SHP77 (cell line): ENCODE data around the gene STAG1.
"Not testable (repeated sequence)": the region's sequence is repeated elsewhere in the genome, so short reads cannot be mapped to it uniquely, and the experiment has no call there.

ENCODE experiments used
- DNase-seq, 2 experiments: peaks; one replicate each; lab custom pipeline; 2025; lab: John Stamatoyannopoulos, UW

The STAG1 gene

DNA sequence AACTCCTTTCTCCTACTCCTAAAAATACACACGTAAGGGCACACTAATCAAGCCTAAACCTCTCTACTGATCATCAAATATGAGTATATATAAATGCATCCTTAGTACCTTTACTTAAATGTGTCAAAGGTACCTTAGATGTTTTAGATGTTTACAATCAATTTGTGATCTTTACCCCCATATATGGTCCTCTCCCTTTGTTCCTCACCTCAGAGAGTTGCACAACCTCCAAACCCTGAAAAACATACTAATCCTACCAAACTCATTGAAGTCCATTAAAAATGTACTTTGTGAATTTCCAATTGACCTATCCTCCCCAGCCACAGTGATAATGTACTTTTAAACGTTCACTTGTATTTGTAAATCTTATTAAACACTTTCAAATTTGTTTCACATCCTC lies 249.1 kb downstream of the STAG1 start:
- no peak for DNase-seq

DNA sequence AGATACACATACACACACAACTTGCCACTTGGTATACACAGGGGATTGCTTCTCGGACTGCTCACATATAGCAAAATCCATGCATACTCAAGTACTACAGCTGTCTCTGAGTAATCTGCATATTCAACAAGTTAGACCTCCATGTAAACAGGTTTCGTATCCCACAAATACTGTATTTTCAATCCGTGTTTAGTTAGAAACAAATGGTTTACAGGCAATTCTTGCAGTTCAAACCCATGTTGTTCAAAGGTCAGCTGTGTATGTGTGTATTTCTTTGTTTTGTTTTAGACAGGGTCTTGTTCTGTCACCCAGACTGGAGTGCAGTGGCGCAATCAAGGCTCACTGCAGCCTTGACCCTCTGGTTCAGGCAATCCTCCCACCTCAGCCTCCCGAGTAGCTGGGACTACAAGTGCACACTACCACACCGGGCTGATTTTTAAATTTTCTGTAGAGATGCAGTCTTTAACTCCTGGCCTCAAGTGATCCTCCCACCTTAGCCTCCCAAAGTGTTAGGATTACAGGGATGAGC lies 253.2 kb downstream of the STAG1 start:
- no peak for DNase-seq

DNA sequence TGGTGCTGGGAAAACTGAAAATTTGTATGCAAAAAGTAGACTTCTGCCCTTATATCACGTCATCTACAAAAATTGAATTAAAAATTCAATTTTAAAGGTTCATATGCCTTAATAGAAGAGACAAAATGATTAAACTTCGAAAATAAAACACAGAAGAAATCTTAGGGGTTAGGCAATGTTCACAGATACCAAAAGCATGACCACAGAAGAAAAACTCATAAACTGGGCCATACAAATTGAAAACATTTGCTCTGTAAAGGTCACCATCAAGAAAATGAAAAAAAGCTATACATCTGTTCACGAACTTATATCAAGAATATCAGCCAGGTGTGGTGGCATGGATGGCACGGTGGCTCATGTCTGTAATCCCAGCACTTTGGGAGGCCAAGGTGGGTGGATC lies 257.0 kb downstream of the STAG1 start:
- DNase-seq: no peak

DNA sequence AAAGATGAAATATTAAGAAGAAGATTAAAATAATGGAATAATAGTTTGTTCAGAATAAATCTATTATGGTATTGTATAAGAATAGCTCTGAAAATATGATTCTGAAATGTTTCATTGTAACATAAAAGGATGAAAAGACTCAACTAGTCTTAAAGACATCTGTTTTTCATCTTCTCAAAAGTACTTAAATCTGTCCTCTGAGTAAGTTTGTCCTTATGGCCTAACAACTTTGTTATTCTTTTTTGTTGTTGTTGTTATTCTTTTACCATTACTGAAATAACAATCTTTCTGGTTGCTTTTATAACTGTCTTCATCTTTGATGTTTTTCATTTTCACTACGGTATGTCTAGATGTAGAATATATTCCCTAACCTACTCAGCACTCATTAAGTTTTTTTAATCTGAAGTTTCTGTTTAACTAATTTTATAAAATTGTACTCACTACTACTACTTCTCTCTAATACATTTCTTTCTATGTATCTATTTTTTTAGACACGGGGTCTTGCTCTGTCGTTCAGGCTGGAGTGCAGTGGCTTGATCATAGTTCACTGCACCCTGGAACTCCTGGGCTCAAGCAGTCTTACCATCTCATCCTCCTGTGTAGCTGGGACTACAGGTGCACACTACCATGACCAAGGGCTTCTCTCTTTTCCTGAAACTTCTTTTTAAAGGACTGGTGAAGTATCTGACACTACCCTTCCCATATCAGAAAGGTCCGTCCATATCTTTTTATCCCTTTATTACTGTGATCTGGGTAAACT lies 261.4 kb downstream of the STAG1 start:
- no peak for DNase-seq

DNA sequence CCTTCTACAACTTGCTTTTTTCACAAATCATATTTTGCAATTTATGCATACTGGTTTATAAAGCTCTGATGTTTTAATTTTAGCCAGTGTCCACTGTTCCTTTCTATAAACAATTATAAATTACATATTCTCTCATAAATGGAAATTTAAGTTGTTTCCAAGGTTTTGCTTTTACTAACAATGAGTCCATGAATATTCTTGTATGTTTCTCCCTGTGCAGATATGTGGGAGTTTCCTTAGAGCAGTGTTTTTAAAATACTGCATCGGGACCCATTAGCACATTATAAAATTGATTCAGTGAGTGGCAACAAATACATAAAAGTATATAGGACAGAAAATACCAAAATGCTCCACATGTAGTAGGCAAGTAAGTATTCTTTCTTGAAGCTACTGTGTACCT lies 266.4 kb downstream of the STAG1 start:
- no peak for DNase-seq

DNA sequence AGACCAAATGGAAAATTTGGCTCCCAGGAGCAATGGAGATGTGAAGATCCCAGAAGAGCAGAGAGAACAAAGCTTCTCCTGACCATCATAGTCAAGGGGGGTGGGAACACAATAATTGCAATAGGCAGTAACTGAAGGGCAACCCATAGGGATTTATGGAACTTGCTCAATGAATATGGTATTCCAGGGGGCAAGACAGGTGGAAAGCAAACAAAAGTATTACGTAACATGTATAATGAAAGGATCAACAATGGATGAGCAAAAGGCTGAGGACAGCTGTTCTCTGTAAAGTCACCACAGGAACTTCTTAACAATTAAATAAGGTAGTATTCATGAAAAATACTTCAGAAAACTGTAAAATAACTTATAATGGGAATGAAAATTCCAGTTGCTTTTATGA lies 275.9 kb downstream of the STAG1 start:
- no peak for DNase-seq

DNA sequence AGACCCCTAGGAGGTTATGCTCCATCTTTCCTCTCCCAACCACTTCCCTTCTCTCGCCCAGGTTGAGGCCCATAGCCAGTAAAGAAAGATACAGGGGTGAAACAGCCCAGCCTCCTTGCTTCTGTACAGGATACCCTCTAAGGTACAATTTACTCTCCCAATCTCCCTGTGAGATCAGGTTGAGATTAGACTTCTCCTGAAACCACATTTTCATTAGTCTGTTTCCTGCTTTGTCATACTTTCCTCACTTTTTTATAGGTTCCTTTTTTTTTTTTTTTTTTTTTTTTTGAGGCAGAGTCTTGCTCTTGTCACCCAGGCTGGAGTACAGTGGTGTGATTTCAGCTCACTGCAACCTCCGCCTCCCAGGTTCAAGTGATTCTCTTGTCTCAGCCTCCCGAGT lies 277.3 kb downstream of the STAG1 start:
- DNase-seq: not testable (repeated sequence)

DNA sequence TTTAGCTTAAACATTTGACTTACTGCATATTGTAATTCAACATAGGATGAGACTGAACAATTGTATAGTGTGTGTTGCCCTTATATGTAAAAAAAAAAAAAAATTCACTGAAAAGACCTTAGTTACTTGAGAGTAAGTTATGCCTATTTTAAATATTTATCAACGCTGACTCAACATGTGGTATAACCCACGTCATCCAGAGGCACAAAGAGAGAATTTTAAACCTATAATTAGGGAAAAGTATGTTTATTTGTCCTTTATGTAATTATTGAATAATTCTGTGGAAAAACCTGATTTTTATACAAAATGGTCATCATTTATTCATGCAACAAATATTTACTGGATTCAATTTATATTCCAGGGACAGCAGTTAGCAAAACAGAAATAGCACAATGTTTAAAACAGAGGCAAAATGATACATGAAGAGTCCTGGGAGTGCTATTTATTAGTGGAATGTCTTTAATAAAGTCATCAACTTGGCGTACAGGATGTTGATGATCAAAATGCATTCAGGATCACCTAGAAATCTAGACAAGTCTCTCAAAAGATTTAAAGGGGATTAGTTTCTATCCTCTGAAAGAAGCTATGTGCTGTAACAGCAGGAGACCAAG lies 278.4 kb downstream of the STAG1 start:
- DNase-seq: no peak

DNA sequence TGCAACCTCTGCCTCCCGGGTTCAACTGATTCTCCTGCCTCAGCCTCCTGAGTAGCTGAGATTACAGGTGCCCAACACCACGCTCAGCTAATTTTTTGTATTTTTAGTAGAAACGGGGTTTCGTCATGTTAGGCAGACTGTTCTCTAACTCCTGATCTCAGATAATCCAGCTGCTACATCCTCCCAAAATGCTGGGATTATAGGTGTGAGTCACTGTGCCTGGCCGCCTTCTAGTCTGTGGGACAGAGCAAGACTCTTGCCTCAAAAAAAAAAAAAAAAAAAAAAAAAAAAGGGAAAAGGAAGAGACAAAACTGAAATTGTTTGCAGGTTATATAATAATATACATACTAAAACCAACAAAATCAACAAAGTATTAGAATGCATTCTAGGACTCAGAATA lies 286.9 kb downstream of the STAG1 start:
- no peak for DNase-seq

DNA sequence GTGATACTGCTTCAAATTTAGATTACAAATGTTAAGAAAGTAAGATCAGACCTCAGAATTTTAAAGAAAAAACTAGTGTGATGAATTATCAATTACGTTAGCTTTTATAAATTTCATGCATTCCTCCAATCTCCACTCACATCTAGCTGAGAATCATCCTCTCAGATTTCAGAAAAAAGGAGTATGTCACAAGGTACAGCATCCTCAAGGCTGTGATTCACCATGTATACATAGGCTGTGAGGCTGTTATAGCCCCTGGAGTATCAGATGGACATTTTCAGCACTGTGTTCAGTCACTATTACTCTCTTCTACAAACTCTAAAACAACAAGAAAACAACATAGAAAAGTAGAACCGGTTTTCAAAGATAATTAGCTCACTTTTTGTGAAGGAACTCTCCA lies 287.7 kb downstream of the STAG1 start:
- no peak for DNase-seq

DNA sequence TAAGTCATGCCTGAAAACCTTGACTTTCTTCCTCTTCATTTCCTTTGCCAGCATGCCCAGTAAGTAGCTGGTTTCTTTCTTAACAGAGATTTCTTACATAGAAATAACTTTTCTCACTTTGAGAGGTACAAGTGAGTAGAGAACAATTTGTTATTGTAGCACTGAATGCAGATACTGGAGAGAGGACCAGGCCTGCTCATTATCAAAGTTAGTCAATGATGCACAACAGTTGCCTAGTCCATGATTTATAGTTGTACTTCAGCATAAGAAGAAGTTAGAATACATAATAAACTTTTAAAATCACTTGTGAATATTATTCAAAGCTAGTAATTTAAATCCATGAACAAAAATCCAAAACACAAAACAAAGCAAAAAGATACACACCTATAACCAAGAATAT lies 289.0 kb downstream of the STAG1 start:
- DNase-seq: no peak

DNA sequence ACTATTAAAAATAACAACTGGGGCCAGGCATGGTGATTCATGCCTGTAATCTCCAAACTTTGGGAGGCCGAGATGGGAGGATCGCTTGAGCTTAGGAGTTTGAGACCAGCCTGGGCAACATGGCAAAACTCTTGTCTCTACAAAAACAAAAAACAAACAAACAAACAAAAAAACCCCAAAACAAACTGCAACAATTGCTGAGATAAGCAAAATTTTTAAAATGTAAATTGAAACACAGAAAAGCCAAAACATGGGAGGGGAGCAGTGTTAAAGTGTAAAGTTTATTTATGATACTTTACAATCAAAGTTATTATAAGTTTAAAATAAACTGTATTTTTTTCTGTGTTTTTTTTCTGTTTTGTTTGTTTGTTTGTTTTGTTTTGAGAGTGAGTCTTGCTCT lies 294.4 kb downstream of the STAG1 start:
- no peak for DNase-seq

DNA sequence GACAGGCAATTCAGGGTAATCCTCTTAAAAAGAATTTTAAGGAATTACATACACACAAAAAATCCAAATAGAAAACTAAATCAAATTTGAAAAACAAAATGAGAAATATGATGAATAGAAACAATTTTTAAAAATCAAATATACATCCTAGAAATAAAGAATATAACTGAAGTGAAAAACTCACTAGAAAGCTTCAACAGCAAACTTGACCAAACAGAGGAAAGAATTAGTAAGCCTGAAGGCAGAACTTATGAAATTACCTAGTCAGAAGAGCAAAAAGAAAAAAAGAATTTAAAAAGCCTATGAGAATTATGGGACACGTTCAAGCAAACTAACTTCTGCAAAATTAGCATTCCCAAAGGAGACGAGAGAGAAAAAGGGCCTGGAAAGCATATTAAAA lies 296.0 kb downstream of the STAG1 start:
- DNase-seq: no peak

DNA sequence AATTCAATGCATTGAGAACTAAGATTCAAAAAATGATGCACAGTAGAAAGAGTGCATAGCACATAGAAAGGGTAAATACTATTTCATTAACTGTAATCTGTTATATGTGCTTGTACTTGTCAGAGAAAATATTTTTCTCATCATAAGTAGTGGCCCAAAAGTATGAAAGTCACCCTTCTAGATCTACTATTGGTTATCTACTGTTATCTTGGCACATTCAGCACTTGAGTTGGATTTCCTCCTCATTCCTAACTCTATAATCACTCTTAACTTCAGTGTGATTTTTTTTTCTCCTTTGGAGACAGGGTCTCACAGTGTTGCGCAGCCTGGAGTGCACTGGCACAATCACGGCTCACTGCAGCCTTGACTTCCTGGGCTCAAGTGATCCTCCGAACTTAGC lies 307.6 kb downstream of the STAG1 start:
- DNase-seq: no peak

DNA sequence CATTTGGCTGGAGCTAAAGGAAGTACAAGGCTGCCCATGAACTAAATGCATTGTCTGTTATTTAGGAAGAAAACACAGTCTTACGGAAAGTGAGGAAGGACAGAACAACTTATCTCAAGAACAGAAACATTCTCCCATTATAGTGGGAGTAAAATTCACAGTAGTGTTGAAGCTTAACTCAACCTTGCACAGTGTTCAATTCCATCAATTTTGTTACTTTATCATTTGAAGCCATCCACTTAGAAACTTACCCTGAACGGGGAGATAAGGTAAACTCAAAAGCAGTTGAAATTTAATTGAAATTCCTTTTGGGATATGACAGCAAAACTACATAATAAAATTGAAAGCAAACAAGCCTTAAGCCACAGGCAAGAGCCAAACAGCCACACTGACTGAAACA lies 315.1 kb downstream of the STAG1 start:
- DNase-seq: no peak

DNA sequence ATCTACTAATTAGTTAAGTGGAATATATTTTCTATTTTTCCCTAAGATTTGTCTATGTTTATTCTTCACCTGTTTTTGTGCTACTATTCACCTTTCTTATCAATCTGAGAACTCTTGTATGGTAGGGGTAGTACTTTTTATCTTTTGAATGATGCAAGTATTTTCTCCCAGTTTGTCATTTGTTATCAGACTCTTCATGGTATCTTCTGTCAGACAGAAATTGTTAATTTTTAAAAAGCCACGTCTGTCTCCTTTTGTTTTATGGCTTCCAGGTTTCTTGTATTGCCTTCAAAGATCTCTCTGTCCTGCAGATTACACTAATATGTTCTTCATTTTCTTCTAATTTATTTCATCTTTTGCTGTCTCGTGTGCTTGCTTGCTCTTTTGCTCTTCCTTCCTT lies 317.7 kb downstream of the STAG1 start:
- no peak for DNase-seq

DNA sequence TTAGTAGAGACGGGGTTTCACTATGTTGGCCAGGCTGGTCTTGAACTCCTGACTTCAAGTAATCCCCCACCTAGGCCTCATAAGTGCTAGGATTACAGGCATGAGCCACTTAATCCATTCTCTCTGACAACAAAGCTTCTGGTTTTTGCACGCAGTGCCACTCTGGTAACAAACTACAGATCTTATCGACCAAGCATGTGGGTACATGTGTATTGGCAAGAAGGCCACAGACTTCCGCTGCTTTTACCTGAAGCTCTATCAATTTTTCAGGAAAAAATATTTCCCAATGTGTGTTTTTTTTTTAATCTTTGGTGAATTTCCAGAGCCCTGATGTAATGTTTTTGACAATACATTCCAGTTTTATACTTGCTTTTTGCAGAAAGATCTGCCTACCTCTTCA lies 319.5 kb downstream of the STAG1 start:
- no peak for DNase-seq

DNA sequence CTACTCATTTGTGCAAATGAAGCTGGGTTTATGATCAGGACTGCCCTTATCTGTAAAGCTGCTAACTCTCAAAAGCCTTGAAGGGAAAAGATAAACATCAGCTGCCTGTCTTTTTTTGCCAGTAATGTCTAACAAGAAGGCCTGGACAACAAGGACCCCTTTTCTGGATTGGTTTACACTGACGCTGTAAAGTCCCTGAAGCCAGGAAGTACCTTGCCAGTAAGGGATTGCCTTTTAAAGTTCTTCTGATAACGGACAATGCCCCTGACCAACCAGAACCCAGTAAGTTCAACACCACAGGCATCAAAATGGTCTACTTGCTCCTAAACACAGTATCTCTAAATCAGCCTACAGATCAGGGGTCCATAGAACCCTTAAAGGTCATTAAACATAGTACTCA lies 324.0 kb downstream of the STAG1 start:
- no peak for DNase-seq

DNA sequence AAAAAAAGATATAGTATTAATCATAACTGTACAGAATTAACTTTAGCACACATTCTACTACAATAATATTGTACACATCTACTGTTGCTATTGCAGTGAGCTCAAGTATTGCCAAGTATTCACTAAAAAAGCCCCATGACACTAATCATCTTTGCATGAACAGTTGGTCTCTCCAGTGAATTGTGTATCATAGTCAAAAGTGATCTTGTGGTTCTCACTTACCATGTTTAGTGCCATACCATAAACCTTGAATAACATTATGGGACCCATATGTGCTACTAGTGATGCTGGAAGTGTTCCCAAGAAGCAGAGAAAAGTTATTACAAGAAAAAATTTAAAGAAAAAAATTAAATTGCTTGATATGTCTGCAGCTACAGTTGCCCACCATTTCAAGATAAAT lies 324.9 kb downstream of the STAG1 start:
- DNase-seq: no peak

DNA sequence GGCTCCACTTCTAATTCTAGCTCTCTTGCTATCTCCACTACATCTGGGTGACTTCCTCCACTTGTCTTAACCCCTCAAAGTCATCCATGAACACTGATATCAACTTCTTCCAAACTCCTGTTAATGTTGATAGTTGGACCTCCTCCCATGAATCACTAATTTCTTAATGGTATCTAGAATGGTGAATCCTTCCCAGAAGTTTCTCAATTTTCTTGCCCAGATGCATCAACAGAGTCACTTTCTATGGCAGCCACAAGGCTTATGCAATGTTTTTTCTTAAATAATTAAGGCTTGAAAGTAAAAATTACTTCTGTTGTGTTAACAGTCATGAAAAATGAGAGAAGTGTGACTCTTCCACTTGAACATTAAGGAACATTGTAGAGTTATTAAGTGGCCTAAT lies 337.7 kb downstream of the STAG1 start:
- DNase-seq: no peak

DNA sequence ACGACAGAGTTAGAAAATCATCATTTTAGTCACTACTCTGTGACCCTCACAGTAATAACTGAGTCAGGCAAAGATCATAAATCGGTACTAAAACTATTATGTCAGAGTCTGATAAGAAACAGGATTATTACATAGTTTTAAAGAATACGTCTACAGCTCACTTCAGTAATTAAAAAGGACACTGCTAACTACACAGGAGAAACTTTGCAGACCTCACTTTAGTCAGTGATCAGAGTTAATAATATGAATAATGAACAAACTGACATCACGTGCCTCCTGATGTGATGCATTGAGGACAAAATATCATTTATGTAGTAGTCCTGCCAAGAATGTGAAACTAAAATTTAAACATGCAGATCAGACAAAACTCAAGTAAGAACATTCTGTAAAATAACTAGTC lies 339.9 kb downstream of the STAG1 start:
- DNase-seq: no peak

DNA sequence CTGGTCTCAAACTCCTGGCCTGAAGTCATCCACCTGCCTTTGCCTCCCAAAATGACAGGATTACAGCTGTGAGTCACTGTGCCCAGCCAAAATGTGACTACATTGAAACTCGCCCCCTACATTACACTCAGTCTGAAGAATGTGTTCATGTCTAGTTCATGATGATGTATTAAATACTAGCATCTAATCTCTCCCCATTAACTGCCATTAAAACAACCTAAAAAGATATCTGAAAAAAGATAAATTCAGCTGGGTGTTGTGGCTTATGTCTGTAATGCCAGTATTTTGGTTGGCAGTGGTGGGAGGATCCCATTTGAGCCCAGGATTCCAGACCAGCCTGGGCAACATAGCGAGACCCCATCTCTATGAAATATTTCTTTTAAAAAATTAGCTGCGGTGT lies 342.6 kb downstream of the STAG1 start:
- no peak for DNase-seq

DNA sequence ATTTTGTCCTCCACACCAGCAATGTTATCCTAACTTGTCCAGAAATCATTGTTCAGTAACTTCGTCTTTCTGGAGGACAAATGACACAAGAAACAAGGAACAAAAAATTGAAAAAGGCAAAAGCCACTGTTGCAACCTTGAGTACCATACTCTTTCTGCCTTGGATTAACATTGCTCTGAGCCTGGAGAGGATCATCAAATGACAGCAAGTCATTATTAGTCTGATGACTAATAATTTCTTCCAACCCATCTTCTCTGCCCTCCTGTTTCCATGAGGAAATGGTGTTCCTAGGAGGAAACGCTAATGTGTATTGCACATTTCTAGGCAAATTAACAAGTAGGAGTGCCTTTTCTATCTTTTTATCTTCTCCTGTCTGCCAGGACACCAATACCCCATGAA lies 348.1 kb downstream of the STAG1 start:
- DNase-seq: no peak

DNA sequence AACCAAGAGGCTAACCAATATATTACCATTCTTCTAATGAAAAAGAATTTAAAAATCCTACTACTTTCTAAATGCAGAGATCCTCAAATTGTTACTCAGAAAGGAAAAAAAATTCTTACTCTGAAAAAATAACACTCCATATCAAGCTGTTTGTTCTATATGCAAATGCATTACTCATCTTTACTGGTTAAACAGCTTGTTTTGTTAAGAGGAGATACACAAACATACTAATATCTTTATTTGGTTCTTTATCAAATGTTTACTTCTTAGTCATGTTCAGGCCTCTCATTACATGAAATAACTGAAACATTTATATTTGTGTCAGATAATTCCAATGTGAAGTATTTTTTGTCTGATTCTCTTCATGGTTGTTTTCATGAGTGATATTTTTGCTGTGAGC lies 355.3 kb downstream of the STAG1 start:
- DNase-seq: no peak
